H1 (cell line): ENCODE results near the gene FAT3. TPM values are rescaled to one million over a fixed set of nuclear protein-coding genes. Genes with fewer than 3 reads are reported as not detected.

Experiments
- CTCF ChIA-PET: fragments of 300-600 bp; sonication (Branson Sonifier 250); formaldehyde crosslinking; loops from one replicate; lab custom pipeline; 2021; ENCODE audit not compliant: partially characterized antibody; lab: Charles Lee
- POLR2A ChIA-PET: fragments of 300-600 bp; sonication (Branson Sonifier 250); formaldehyde crosslinking; loops from one replicate; lab custom pipeline; 2021; ENCODE audit warnings: inconsistent platforms; ENCODE audit not compliant: partially characterized antibody; lab: Charles Lee
- DNase-seq, 2 experiments: peaks; one replicate each; pipeline versions ENCODE4 v3.0.0 to v3.0.0-alpha.2; 2010 to 2022; ENCODE audit warnings: low spot score in 2 of 2, low read depth in 1 of 2, mixed read lengths in 1 of 2
- FAIRE-seq: peaks from 2 replicates; lab custom pipeline; 2011; peaks lifted over from hg19 to GRCh38; lab: Jason Lieb, UNC
- H2AFZ ChIP-seq: 2 replicates; pipeline ENCODE4 v1.8.1; 2012; ENCODE audit warnings: low read length, inconsistent platforms
- H2AK5ac ChIP-seq: 2 replicates; pipeline ENCODE4 v1.6.1; 2013; ENCODE audit warnings: low read depth, low read length
- H2BK120ac ChIP-seq: replicated peaks from 2 replicates; pipeline ENCODE3; 2013; ENCODE audit warnings: low read depth, low read length, inconsistent platforms
- H2BK12ac ChIP-seq: 2 replicates; pipeline ENCODE4 v1.6.1; 2013; ENCODE audit warnings: low read depth, low read length
- H2BK15ac ChIP-seq: 2 replicates; pipeline ENCODE4 v1.6.1; 2013; ENCODE audit warnings: low read length
- H2BK20ac ChIP-seq: 2 replicates; pipeline ENCODE4 v1.6.1; 2013; ENCODE audit warnings: low read length
- H2BK5ac ChIP-seq: 2 replicates; pipeline ENCODE4 v1.6.1; 2013; ENCODE audit warnings: low read depth, low read length
- H3K14ac ChIP-seq: 2 replicates; pipeline ENCODE4 v1.6.1; 2013; ENCODE audit warnings: inconsistent platforms; ENCODE audit not compliant: insufficient read length
- H3K18ac ChIP-seq: 2 replicates; pipeline ENCODE4 v1.6.1; 2013; ENCODE audit warnings: low read length; ENCODE audit errors: extremely low read depth
- H3K23ac ChIP-seq: 2 replicates; pipeline ENCODE4 v1.6.1; 2013; ENCODE audit warnings: inconsistent platforms; ENCODE audit not compliant: insufficient read length
- H3K23me2 ChIP-seq: 2 replicates; pipeline ENCODE4 v1.6.1; 2013; ENCODE audit warnings: low read depth, low read length
- H3K27ac ChIP-seq: 2 replicates; pipeline ENCODE4 v1.6.1; 2011; ENCODE audit warnings: low read depth, low read length, inconsistent platforms
- H3K27me3 ChIP-seq, 4 experiments: replicated peaks in 1 of 4; 1 replicate in 1 of 4; 2 replicates in 3 of 4; pipeline versions ENCODE4 v1.6.1 to v1.8.1; 2011 to 2013; ENCODE audit warnings: low read length in 3 of 4, mild to moderate bottlenecking in 3 of 4, inconsistent platforms in 2 of 4, mixed read lengths in 2 of 4, moderate library complexity in 1 of 4; ENCODE audit not compliant: control insufficient read depth in 3 of 4, insufficient read depth in 3 of 4; ENCODE audit errors: extremely low read depth in 1 of 4
- H3K36me3 ChIP-seq, 4 experiments: 2 replicates each; pipeline versions ENCODE4 v1.6.1 to v1.8.1; 2011 to 2013; ENCODE audit warnings: mild to moderate bottlenecking in 4 of 4, low read length in 3 of 4, moderate library complexity in 2 of 4, control low read depth in 1 of 4, inconsistent platforms in 1 of 4; ENCODE audit not compliant: insufficient read depth in 4 of 4, control insufficient read depth in 2 of 4
- H3K4ac ChIP-seq: replicated peaks from 2 replicates; pipeline ENCODE3; 2013; ENCODE audit warnings: low read length, low read depth, mixed read lengths, inconsistent platforms; ENCODE audit not compliant: insufficient read length
- H3K4me1 ChIP-seq, 4 experiments: replicated peaks in 1 of 4; 1 replicate in 1 of 4; 2 replicates in 3 of 4; pipeline versions ENCODE4 v1.6.1 to v1.8.1; 2011 to 2013; ENCODE audit warnings: low read length in 3 of 4, inconsistent platforms in 2 of 4, mixed read lengths in 1 of 4; ENCODE audit not compliant: insufficient read depth in 4 of 4, control insufficient read depth in 3 of 4
- H3K4me2 ChIP-seq, 2 experiments: 2 replicates each; pipeline versions ENCODE4 v1.6.1 to v1.8.1; 2011 to 2013; ENCODE audit warnings: low read depth in 2 of 2, low read length in 2 of 2, control low read depth in 1 of 2, inconsistent platforms in 1 of 2, mild to moderate bottlenecking in 1 of 2; ENCODE audit not compliant: insufficient read depth in 1 of 2
- H3K4me3 ChIP-seq, 4 experiments: fragments of 200-600, 300-600 bp in 1 of 4; sonication (generic), shearing (Covaris generic), sonication (Bioruptor Twin) in 1 of 4; 2 replicates each; pipeline versions ENCODE4 v1.5.1 to v1.8.1; 2011 to 2016; ENCODE audit warnings: low read length in 4 of 4, low read depth in 3 of 4, control low read depth in 2 of 4, inconsistent platforms in 2 of 4, mild to moderate bottlenecking in 2 of 4, mixed read lengths in 1 of 4, moderate library complexity in 1 of 4; ENCODE audit not compliant: insufficient read depth in 2 of 4; ENCODE audit errors: extremely low read depth in 1 of 4
- H3K56ac ChIP-seq: replicated peaks from 2 replicates; pipeline ENCODE3; 2013; ENCODE audit warnings: low read depth, mild to moderate bottlenecking, mixed read lengths, low read length, inconsistent platforms; ENCODE audit not compliant: insufficient read length
- H3K79me1 ChIP-seq: 2 replicates; pipeline ENCODE4 v1.6.1; 2013; ENCODE audit warnings: low read depth, low read length, control low read depth
- H3K79me2 ChIP-seq, 2 experiments: 2 replicates each; pipeline versions ENCODE4 v1.6.1 to v1.8.1; 2012 to 2013; ENCODE audit warnings: low read length in 2 of 2, mild to moderate bottlenecking in 2 of 2, inconsistent platforms in 1 of 2; ENCODE audit not compliant: insufficient read depth in 2 of 2, control insufficient read depth in 1 of 2
- H3K9ac ChIP-seq, 4 experiments: replicated peaks in 1 of 4; 1 replicate in 1 of 4; 2 replicates in 3 of 4; pipeline versions ENCODE4 v1.6.1 to v1.8.1; 2011 to 2013; ENCODE audit warnings: low read depth in 3 of 4, low read length in 3 of 4, control low read depth in 2 of 4, mild to moderate bottlenecking in 2 of 4, moderate library complexity in 2 of 4, inconsistent platforms in 1 of 4; ENCODE audit errors: extremely low read depth in 1 of 4
- H3K9me3 ChIP-seq, 2 experiments: 2 replicates each; pipeline versions ENCODE4 v1.6.1 to v1.8.1; 2012 to 2013; ENCODE audit warnings: mild to moderate bottlenecking in 2 of 2, moderate library complexity in 2 of 2, control low read depth in 1 of 2, inconsistent platforms in 1 of 2, low read depth in 1 of 2, low read length in 1 of 2, mixed read lengths in 1 of 2; ENCODE audit not compliant: insufficient read depth in 2 of 2
- H4K20me1 ChIP-seq, 2 experiments: replicated peaks in 1 of 2; 2 replicates each; pipeline versions ENCODE3 to v1.8.1; 2011 to 2013; ENCODE audit warnings: inconsistent platforms in 2 of 2, low read length in 2 of 2, mild to moderate bottlenecking in 1 of 2; ENCODE audit not compliant: insufficient read depth in 2 of 2, control insufficient read depth in 1 of 2
- H4K5ac ChIP-seq: 2 replicates; pipeline ENCODE4 v1.6.1; 2013; ENCODE audit warnings: low read length, low read depth, mixed read lengths, inconsistent platforms; ENCODE audit not compliant: insufficient read length
- H4K8ac ChIP-seq: 2 replicates; pipeline ENCODE4 v1.8.0; 2013; ENCODE audit warnings: mild to moderate bottlenecking, moderate library complexity, low read length, inconsistent platforms; ENCODE audit not compliant: insufficient read depth; ENCODE audit errors: extremely low read depth
- H4K91ac ChIP-seq: replicated peaks from 2 replicates; pipeline ENCODE3; 2013; ENCODE audit warnings: low read length, mixed read lengths, inconsistent platforms; ENCODE audit not compliant: insufficient read length
- BACH1 ChIP-seq: IDR thresholded peaks from 2 replicates; pipeline ENCODE4 v1.6.1; 2012; ENCODE audit warnings: low read length, improper control_type of control experiment
- EZH2 ChIP-seq: fragments of 200-600 bp; sonication (generic); IDR thresholded peaks from 2 replicates; pipeline ENCODE4 v1.7.1; 2012; ENCODE audit warnings: low read depth, mild to moderate bottlenecking, moderate library complexity, low read length, inconsistent platforms; ENCODE audit not compliant: severe bottlenecking
- HDAC6 ChIP-seq: IDR thresholded peaks from one replicate; pipeline ENCODE4 v1.7.1; 2012; ENCODE audit warnings: low read depth, mild to moderate bottlenecking, inconsistent platforms, low read length, moderate library complexity
- JUND ChIP-seq: IDR thresholded peaks from 2 replicates; pipeline ENCODE4 v1.6.1; 2011; ENCODE audit warnings: mild to moderate bottlenecking, improper control_type of control experiment, low read length
- PHF8 ChIP-seq: fragments of 200-600 bp; sonication (generic); conservative IDR thresholded peaks from 2 replicates; pipeline ENCODE4 v1.7.1; 2012; ENCODE audit warnings: low read depth, mild to moderate bottlenecking, inconsistent platforms, low read length, moderate library complexity
- RAD21 ChIP-seq, 2 experiments: IDR thresholded peaks in 1 of 2; conservative IDR thresholded peaks in 1 of 2; 2 replicates each; pipeline ENCODE4 v1.6.1; 2011; ENCODE audit warnings: low read depth in 2 of 2, low read length in 2 of 2, improper control_type of control experiment in 1 of 2, inconsistent platforms in 1 of 2, mild to moderate bottlenecking in 1 of 2, moderate library complexity in 1 of 2
- RFX5 ChIP-seq: IDR thresholded peaks from 2 replicates; pipeline ENCODE4 v1.6.1; 2011; ENCODE audit warnings: low read depth, low read length, improper control_type of control experiment, borderline replicate concordance
- SIRT6 ChIP-seq: IDR thresholded peaks from one replicate; pipeline ENCODE4 v1.7.1; 2012; ENCODE audit warnings: low read length, inconsistent platforms
- TAF1 ChIP-seq: IDR thresholded peaks from 2 replicates; pipeline ENCODE4 v1.6.1; 2011; ENCODE audit warnings: mild to moderate bottlenecking, low read depth, low read length
- WGBS, 2 experiments: shearing (Covaris generic) in 1 of 2; methylation state at CpG; one replicate each; pipeline versions ENCODE4 v1.1.6 to v1.1.7; 2013 to 2015; ENCODE audit warnings: low lambda C conversion rate in 2 of 2, mixed read lengths in 2 of 2, inconsistent platforms in 1 of 2, low coverage in 1 of 2, missing lambda C conversion rate in 1 of 2; ENCODE audit not compliant: insufficient replicate concordance in 2 of 2, insufficient coverage in 1 of 2, insufficient read length in 1 of 2; ENCODE audit errors: extremely low coverage in 1 of 2, missing lambda C conversion rate in 1 of 2; 5-methylcytosine and 5-hydroxymethylcytosine counted together
- polyA plus RNA-seq, 7 experiments: library from polyadenylated mRNA; depleted of rRNA in 3 of 7; stranded (reverse) in 5 of 7; unstranded in 2 of 7; fragments of >200 nt in 5 of 7; fragments of 200-250 nt in 2 of 7; gene quantifications; 1 replicate in 5 of 7; 2 replicates in 1 of 7; 4 replicates in 1 of 7; pipeline versions ENCODE4 v1.2.1 to v1.2.3, GENCODE V29; 2011 to 2013; ENCODE audit warnings: missing spikeins in 2 of 7, mixed read lengths in 2 of 7
- total RNA-seq: library from RNA; stranded (reverse); fragmentation: NEBNext Ultra II Directional; extraction: Animal tissue kit (Norgen Biotek cat#: 25700); gene quantifications from 2 replicates; pipeline ENCODE4 v1.2.1, GENCODE V29; 2021
- TF ChIP-seq, protein P1 (sequence below), 3 experiments: IDR thresholded peaks; 1 replicate in 2 of 3; 2 replicates in 1 of 3; pipeline versions ENCODE4 v1.5.1 to v1.6.1; 2011; ENCODE audit warnings: low read length in 3 of 3, mild to moderate bottlenecking in 3 of 3, inconsistent platforms in 2 of 3, low read depth in 1 of 3, moderate library complexity in 1 of 3; ENCODE audit not compliant: insufficient read depth in 1 of 3; ENCODE audit errors: control extremely low read depth in 1 of 3

FAT3 gene
- total and polyA plus RNA-seq, 2 of the 8 experiments (the other 6 are each of a cell fraction or from before 2014, with no cell fraction given): 7.2 to 18.4 TPM

DNA sequence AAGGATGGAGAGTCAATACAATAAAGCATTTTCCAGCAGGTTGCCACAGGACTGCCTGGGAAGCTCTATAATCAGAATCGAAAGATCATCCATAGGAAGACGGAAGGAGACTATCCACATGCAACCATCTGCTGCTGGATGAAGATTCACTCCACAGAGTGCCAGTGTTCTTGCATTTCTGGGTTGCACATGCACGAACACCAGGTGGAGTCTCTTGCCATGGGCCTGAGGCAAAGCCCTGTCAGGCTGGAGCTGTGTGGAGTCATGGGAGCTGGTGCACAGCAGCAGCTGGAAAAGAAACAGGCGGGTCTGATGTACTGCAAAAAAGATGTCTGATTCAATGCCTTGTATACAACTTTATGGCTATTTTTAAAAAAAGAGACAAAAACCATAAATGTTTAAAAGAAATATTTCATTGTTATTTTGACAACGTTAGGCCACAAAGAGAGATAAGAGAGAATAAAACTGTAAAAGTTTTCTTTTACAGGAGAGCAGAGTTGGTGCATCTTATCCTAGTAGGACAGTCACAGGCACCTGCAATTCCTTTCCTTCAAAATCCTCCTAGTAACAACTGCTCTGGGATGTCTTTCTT lies 12.9 kb upstream of the FAT3 start:
- no peak overlapping the region for H3K23ac ChIP-seq
- H4K20me1 ChIP-seq: no peaks in the 10 kb centered on the region
- peaks cover 0 to 4% (median 2%) of the 10 kb centered on the region in 4 experiments; a peak in 5 of 7 replicates for H3K4me1 ChIP-seq
- no peak overlapping the region for H3K4me2 ChIP-seq
- no peak overlapping the region for H2BK120ac ChIP-seq
- H4K5ac ChIP-seq: no peak overlapping the region
- no peak overlapping the region for H4K91ac ChIP-seq
- no peaks in the 10 kb centered on the region for H3K79me1 ChIP-seq
- H3K23me2 ChIP-seq: no peaks in the 10 kb centered on the region
- POLR2A ChIA-PET: no interaction called here
- no peaks in the 10 kb centered on the region for H3K9me3 ChIP-seq
- H3K4me3 ChIP-seq: no peak overlapping the region
- H2BK15ac ChIP-seq: no peak overlapping the region
- no peak overlapping the region for H3K18ac ChIP-seq
- no peak overlapping the region for H2AFZ ChIP-seq
- CTCF ChIA-PET: interaction anchor here (0.6 to 2.0 kb wide), 11 partner anchors 10 to 675 kb away, joined by 3 to 9 read pairs (median 3); partner anchors contain the start of gene FAT3
- no peak overlapping the region for H3K4ac ChIP-seq
- peak; percentile 7 for FAIRE-seq
- no peak overlapping the region for H3K9ac ChIP-seq
- H3K27me3 ChIP-seq: no peaks in the 10 kb centered on the region
- H3K27ac ChIP-seq: no peak overlapping the region
- no peak overlapping the region for H3K56ac ChIP-seq
- TF ChIP-seq JUND (no peak), EZH2 (no peak), HDAC6 (no peak), RFX5 (no peak), RAD21 (IDR thresholded peaks at IDR 0.05 in 1 of 2, conservative IDR thresholded peaks at IDR 0.05 in 1 of 2; ENCODE audit: low read depth in 2 of 2, low read length in 2 of 2) (peak; percentile 71 to 82), PHF8 (no peak), TAF1 (no peak), SIRT6 (no peak), BACH1 (no peak)
- TF ChIP-seq, protein P1, sequence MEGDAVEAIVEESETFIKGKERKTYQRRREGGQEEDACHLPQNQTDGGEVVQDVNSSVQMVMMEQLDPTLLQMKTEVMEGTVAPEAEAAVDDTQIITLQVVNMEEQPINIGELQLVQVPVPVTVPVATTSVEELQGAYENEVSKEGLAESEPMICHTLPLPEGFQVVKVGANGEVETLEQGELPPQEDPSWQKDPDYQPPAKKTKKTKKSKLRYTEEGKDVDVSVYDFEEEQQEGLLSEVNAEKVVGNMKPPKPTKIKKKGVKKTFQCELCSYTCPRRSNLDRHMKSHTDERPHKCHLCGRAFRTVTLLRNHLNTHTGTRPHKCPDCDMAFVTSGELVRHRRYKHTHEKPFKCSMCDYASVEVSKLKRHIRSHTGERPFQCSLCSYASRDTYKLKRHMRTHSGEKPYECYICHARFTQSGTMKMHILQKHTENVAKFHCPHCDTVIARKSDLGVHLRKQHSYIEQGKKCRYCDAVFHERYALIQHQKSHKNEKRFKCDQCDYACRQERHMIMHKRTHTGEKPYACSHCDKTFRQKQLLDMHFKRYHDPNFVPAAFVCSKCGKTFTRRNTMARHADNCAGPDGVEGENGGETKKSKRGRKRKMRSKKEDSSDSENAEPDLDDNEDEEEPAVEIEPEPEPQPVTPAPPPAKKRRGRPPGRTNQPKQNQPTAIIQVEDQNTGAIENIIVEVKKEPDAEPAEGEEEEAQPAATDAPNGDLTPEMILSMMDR (IDR thresholded peaks at IDR 0.05; ENCODE audit: control extremely low read depth in 1 of 3, insufficient read depth in 1 of 3, low read depth in 1 of 3, low read length in 3 of 3): peak; percentile 50 to 62 (median 58)
- H3K14ac ChIP-seq: no peak overlapping the region
- H3K36me3 ChIP-seq: no peaks in the 10 kb centered on the region
- DNase-seq: no peak
- H2AK5ac ChIP-seq: no peak overlapping the region; the same call in 1 of the 2 replicates
- H2BK12ac ChIP-seq: no peak overlapping the region
- H3K79me2 ChIP-seq: no peaks in the 10 kb centered on the region
- WGBS, 2 experiments: 90% methylated on average over 5 of the region's 5 CpGs; no CpG with 5 or more reads in 1 of the 2 experiments
- no peak overlapping the region for H2BK5ac ChIP-seq
- H4K8ac ChIP-seq: no peak overlapping the region
- H2BK20ac ChIP-seq: 0 out of 2 replicates have a peak overlapping the region, but pooled peaks have one; percentile 9
